KMS-11 (cell line): ENCODE measurements around the gene CYB561A3.

Experiments
- H2AFZ ChIP-seq: fragments of 200-600 bp; sonication (generic); 2 replicates; pipeline ENCODE4 v1.6.1; 2016; ENCODE audit warnings: antibody characterized with exemption, mixed run types, low read depth
- H3K27ac ChIP-seq: fragments of 200-600 bp; sonication (generic); 2 replicates; pipeline ENCODE4 v1.6.1; 2016; ENCODE audit warnings: mild to moderate bottlenecking, mixed run types
- H3K27me3 ChIP-seq: fragments of 200-600 bp; sonication (generic); 2 replicates; pipeline ENCODE4 v1.6.1; 2017; ENCODE audit warnings: mild to moderate bottlenecking, low read depth, mixed run types, moderate library complexity; ENCODE audit not compliant: insufficient read depth
- H3K36me3 ChIP-seq: fragments of 200-600 bp; sonication (generic); 2 replicates; pipeline ENCODE4 v1.6.1; 2017; ENCODE audit warnings: mild to moderate bottlenecking, mixed run types; ENCODE audit not compliant: insufficient read depth
- H3K4me1 ChIP-seq: fragments of 200-600 bp; sonication (generic); 2 replicates; pipeline ENCODE4 v1.6.1; 2016; ENCODE audit warnings: mild to moderate bottlenecking, low read depth, mixed run types; ENCODE audit not compliant: poor library complexity, severe bottlenecking
- H3K4me2 ChIP-seq: fragments of 200-600 bp; sonication (generic); 2 replicates; pipeline ENCODE4 v1.7.0; 2016; ENCODE audit warnings: mild to moderate bottlenecking, mixed run types
- H3K4me3 ChIP-seq: fragments of 200-600 bp; sonication (generic); IDR thresholded peaks from 2 replicates; pipeline ENCODE4 v1.6.1; 2017; ENCODE audit warnings: low read depth, low read length, mixed read lengths; ENCODE audit not compliant: insufficient read depth
- H3K79me2 ChIP-seq: fragments of 200-600 bp; sonication (generic); 2 replicates; pipeline ENCODE4 v1.6.1; 2016; ENCODE audit warnings: low read depth, mixed run types; ENCODE audit not compliant: insufficient read depth
- H3K9ac ChIP-seq: fragments of 200-600 bp; sonication (generic); 2 replicates; pipeline ENCODE4 v1.6.1; 2016; ENCODE audit warnings: mild to moderate bottlenecking, mixed run types
- H4K20me1 ChIP-seq: fragments of 200-600 bp; sonication (generic); 2 replicates; pipeline ENCODE4 v1.6.1; 2016; ENCODE audit warnings: mild to moderate bottlenecking, mixed run types; ENCODE audit not compliant: insufficient read depth
- TF ChIP-seq, protein P1 (sequence below): fragments of 200-600 bp; sonication (generic); conservative IDR thresholded peaks from 2 replicates; pipeline ENCODE4 v1.6.1; 2017; ENCODE audit warnings: low read depth, mild to moderate bottlenecking, antibody characterized with exemption, low read length, moderate library complexity, mixed read lengths

Gene CYB561A3

DNA sequence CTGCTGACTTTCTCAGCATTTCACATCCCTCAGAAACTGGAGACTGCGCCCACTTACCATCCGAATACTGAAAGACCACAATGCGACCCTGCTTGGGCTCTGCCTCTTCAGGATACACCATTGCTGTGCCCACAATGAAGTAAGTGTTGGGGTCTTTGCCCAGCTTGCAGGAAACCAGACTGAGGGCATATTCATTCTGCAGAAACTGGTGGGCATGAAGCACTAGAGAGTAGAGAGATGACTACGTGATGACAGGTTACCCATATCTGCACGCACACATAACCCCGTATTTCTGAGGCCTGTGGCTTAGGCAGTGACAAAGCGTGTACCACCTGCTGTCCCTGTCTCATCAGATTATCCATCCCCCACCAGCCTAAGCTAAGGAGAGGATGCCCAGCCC, 51.9 kb downstream of the CYB561A3 start:
- Histone ChIP-seq H3K4me2 (no peak overlapping the region), H3K9ac (no peak overlapping the region), H3K79me2 (no peaks in the 10 kb centered on the region), H3K4me1 (peaks cover 10% of the 10 kb centered on the region), H3K36me3 (peaks cover 14% of the 10 kb centered on the region; the same call in 1 of the 2 replicates), H4K20me1 (no peaks in the 10 kb centered on the region), H3K27ac (no peak overlapping the region), H2AFZ (no peak overlapping the region), H3K27me3 (no peaks in the 10 kb centered on the region), H3K4me3 (no peak overlapping the region)
- TF ChIP-seq, protein P1, sequence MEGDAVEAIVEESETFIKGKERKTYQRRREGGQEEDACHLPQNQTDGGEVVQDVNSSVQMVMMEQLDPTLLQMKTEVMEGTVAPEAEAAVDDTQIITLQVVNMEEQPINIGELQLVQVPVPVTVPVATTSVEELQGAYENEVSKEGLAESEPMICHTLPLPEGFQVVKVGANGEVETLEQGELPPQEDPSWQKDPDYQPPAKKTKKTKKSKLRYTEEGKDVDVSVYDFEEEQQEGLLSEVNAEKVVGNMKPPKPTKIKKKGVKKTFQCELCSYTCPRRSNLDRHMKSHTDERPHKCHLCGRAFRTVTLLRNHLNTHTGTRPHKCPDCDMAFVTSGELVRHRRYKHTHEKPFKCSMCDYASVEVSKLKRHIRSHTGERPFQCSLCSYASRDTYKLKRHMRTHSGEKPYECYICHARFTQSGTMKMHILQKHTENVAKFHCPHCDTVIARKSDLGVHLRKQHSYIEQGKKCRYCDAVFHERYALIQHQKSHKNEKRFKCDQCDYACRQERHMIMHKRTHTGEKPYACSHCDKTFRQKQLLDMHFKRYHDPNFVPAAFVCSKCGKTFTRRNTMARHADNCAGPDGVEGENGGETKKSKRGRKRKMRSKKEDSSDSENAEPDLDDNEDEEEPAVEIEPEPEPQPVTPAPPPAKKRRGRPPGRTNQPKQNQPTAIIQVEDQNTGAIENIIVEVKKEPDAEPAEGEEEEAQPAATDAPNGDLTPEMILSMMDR: no peak

DNA sequence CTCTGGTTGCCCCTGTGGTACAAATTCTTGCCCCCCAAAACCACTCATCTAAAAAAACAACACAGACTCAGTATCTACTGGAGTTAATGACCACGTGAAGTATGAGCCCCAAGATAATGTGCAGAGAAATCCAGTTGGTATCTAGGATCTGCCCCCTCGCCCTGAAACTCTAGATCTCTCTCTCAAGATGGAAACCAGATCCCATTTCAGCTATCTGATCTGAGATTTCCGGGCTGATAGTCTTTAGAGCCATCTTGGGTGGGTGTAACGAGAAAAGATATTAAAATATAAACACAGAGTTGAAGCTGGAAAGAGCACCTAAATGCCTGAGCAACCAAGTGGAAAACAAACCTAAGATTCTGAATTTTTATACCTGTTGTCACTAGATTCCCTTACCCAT, 52.5 kb downstream of the CYB561A3 start:
- H3K4me1 ChIP-seq: peaks cover 14% of the 10 kb centered on the region
- H3K4me3 ChIP-seq: no peak overlapping the region
- H3K79me2 ChIP-seq: no peaks in the 10 kb centered on the region
- H3K9ac ChIP-seq: no peak overlapping the region
- no peaks in the 10 kb centered on the region for H4K20me1 ChIP-seq
- TF ChIP-seq, protein P1: no peak
- no peaks in the 10 kb centered on the region for H3K27me3 ChIP-seq
- H2AFZ ChIP-seq: no peak overlapping the region
- H3K4me2 ChIP-seq: no peak overlapping the region
- H3K27ac ChIP-seq: no peak overlapping the region
- peaks cover 14% of the 10 kb centered on the region; the same call in 1 of the 2 replicates for H3K36me3 ChIP-seq

DNA sequence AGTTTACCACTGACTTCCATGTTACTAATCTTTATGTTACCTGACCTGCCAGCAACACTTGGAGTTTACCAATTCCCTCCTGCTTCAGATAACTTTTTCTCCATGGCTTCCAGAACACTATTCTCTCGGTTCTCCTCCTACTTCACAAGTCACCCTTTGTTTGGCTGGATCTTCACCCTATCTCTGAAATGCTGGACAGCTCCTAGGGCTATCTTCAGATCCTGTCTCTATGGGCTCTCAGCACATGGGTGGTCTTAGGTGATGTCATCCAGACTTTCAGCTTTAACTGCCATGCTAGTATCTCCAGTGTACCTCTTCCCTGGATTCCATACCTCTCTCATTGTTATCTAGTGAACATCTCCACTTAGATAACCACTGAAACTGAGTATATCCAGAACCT, 54.3 kb downstream of the CYB561A3 start:
- no peaks in the 10 kb centered on the region for H4K20me1 ChIP-seq
- TF ChIP-seq, protein P1: no peak
- H3K27ac ChIP-seq: no peak overlapping the region
- H3K4me2 ChIP-seq: no peak overlapping the region
- peaks cover 7% of the 10 kb centered on the region; the same call in 1 of the 2 replicates for H3K36me3 ChIP-seq
- H3K9ac ChIP-seq: no peak overlapping the region
- H2AFZ ChIP-seq: no peak overlapping the region
- H3K79me2 ChIP-seq: no peaks in the 10 kb centered on the region
- H3K4me3 ChIP-seq: no peak overlapping the region
- peaks cover 14% of the 10 kb centered on the region for H3K4me1 ChIP-seq
- no peaks in the 10 kb centered on the region for H3K27me3 ChIP-seq

DNA sequence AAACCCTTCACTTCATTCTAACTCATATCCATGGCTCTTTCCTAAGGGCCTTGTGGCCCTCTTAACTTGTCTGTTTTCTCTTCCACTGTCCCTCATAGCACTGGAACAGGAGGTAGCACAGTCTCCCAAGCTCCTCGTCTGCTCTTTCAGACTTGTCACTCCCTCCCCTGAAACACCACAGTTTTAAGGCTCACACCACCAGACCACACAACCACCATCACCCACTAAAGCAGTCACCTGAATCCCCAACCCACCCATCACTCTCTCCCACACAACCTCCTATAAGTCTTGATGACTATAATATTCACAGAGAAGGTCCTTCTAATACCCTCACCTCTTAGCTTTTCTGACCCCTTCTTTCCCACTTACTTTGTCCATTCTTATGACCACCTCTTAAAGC, 55.5 kb downstream of the CYB561A3 start:
- no peaks in the 10 kb centered on the region for H4K20me1 ChIP-seq
- H3K9ac ChIP-seq: no peak overlapping the region
- H3K4me2 ChIP-seq: no peak overlapping the region
- no peak overlapping the region for H2AFZ ChIP-seq
- H3K27ac ChIP-seq: no peak overlapping the region
- TF ChIP-seq, protein P1: no peak
- no peak overlapping the region for H3K4me3 ChIP-seq
- peaks cover 7% of the 10 kb centered on the region; the same call in 1 of the 2 replicates for H3K36me3 ChIP-seq
- H3K79me2 ChIP-seq: no peaks in the 10 kb centered on the region
- H3K27me3 ChIP-seq: no peaks in the 10 kb centered on the region
- H3K4me1 ChIP-seq: peaks cover 14% of the 10 kb centered on the region
